ENCODE data around the gene CYFIP1.
A peak's percentile ranks its signal among the peaks of the same experiment; 100 is the strongest.

The CYFIP1 gene

GRCh38 chr15:22871481-22872086 is 108.6 kb downstream of the CYFIP1 start:
- no peak for FAIRE-seq
- no peak for TF ChIP-seq POLR2A (IDR thresholded peaks at IDR 0.05; ENCODE audit: low read depth, low read length)
- TF ChIP-seq TAF1 (IDR thresholded peaks at IDR 0.05; ENCODE audit: borderline replicate concordance, low read depth, low read length): no peak
- no peak for TF ChIP-seq POLR2AphosphoS5 (IDR thresholded peaks at IDR 0.05; ENCODE audit: low read depth, low read length)
- DNase-seq (ENCODE audit: insufficient read length): no peak

GRCh38 chr15:22870865-22871264 is 109.3 kb downstream of the CYFIP1 start:
- DNase-seq (ENCODE audit: insufficient read length) (no peak), FAIRE-seq (no peak)
- TF ChIP-seq POLR2A (IDR thresholded peaks at IDR 0.05; ENCODE audit: low read depth, low read length): no peak
- no peak for TF ChIP-seq POLR2AphosphoS5 (IDR thresholded peaks at IDR 0.05; ENCODE audit: low read depth, low read length)
- no peak for TF ChIP-seq TAF1 (IDR thresholded peaks at IDR 0.05; ENCODE audit: borderline replicate concordance, low read depth, low read length)

- TF ChIP-seq POLR2AphosphoS5 (IDR thresholded peaks at IDR 0.05; ENCODE audit: low read depth, low read length): no peak
- TF ChIP-seq TAF1 (IDR thresholded peaks at IDR 0.05; ENCODE audit: borderline replicate concordance, low read depth, low read length): no peak
- TF ChIP-seq POLR2A (IDR thresholded peaks at IDR 0.05; ENCODE audit: low read depth, low read length): no peak
- no peak for DNase-seq (ENCODE audit: insufficient read length)
- no peak for FAIRE-seq
Measured at GRCh38 chr15:22869856-22870255, 110.3 kb downstream of the CYFIP1 start.

GRCh38 chr15:22868928-22869327 is 111.2 kb downstream of the CYFIP1 start:
- no peak for FAIRE-seq
- TF ChIP-seq TAF1 (IDR thresholded peaks at IDR 0.05; ENCODE audit: borderline replicate concordance, low read depth, low read length) (no peak), POLR2A (IDR thresholded peaks at IDR 0.05; ENCODE audit: low read depth, low read length) (0 out of 2 replicates have a peak, but pooled peaks have one; percentile 32)
- DNase-seq (ENCODE audit: insufficient read length): no peak

- no peak for TF ChIP-seq TAF1 (IDR thresholded peaks at IDR 0.05; ENCODE audit: borderline replicate concordance, low read depth, low read length)
- no peak for TF ChIP-seq POLR2A (IDR thresholded peaks at IDR 0.05; ENCODE audit: low read depth, low read length)
- TF ChIP-seq POLR2AphosphoS5 (IDR thresholded peaks at IDR 0.05; ENCODE audit: low read depth, low read length): no peak
- DNase-seq (ENCODE audit: insufficient read length) (no peak), FAIRE-seq (no peak)
Measured at GRCh38 chr15:22868495-22868894, 111.7 kb downstream of the CYFIP1 start.

- TF ChIP-seq POLR2A (IDR thresholded peaks at IDR 0.05; ENCODE audit: low read depth, low read length) (no peak), POLR2AphosphoS5 (IDR thresholded peaks at IDR 0.05; ENCODE audit: low read depth, low read length) (no peak)
- DNase-seq (ENCODE audit: insufficient read length): no peak
- no peak for FAIRE-seq
Measured at GRCh38 chr15:22867886-22868285, 112.3 kb downstream of the CYFIP1 start.

GRCh38 chr15:22866079-22866478 is 114.1 kb downstream of the CYFIP1 start:
- no peak for TF ChIP-seq POLR2AphosphoS5 (IDR thresholded peaks at IDR 0.05; ENCODE audit: low read depth, low read length)
- no peak for TF ChIP-seq TAF1 (IDR thresholded peaks at IDR 0.05; ENCODE audit: borderline replicate concordance, low read depth, low read length)
- no peak for TF ChIP-seq POLR2A (IDR thresholded peaks at IDR 0.05; ENCODE audit: low read depth, low read length)
- DNase-seq (ENCODE audit: insufficient read length) (no peak), FAIRE-seq (no peak)

GRCh38 chr15:22863356-22863755 is 116.8 kb downstream of the CYFIP1 start:
- FAIRE-seq (no peak), DNase-seq (ENCODE audit: insufficient read length) (no peak)
- TF ChIP-seq POLR2A (IDR thresholded peaks at IDR 0.05; ENCODE audit: low read depth, low read length) (no peak), POLR2AphosphoS5 (IDR thresholded peaks at IDR 0.05; ENCODE audit: low read depth, low read length) (no peak), TAF1 (IDR thresholded peaks at IDR 0.05; ENCODE audit: borderline replicate concordance, low read depth, low read length) (no peak)

GRCh38 chr15:22861161-22861560 is 119.0 kb downstream of the CYFIP1 start:
- TF ChIP-seq POLR2A (IDR thresholded peaks at IDR 0.05; ENCODE audit: low read depth, low read length) (no peak), POLR2AphosphoS5 (IDR thresholded peaks at IDR 0.05; ENCODE audit: low read depth, low read length) (no peak), TAF1 (IDR thresholded peaks at IDR 0.05; ENCODE audit: borderline replicate concordance, low read depth, low read length) (no peak)
- FAIRE-seq (no peak), DNase-seq (ENCODE audit: insufficient read length) (no peak)

- FAIRE-seq (no peak), DNase-seq (ENCODE audit: insufficient read length) (no peak)
- TF ChIP-seq TAF1 (IDR thresholded peaks at IDR 0.05; ENCODE audit: borderline replicate concordance, low read depth, low read length) (no peak), POLR2AphosphoS5 (IDR thresholded peaks at IDR 0.05; ENCODE audit: low read depth, low read length) (no peak), POLR2A (IDR thresholded peaks at IDR 0.05; ENCODE audit: low read depth, low read length) (no peak)
Measured at GRCh38 chr15:22856659-22857058, 123.5 kb downstream of the CYFIP1 start.

- no peak for DNase-seq (ENCODE audit: insufficient read length)
- TF ChIP-seq POLR2A (IDR thresholded peaks at IDR 0.05; ENCODE audit: low read depth, low read length) (peak; percentile 20; the same call in 1 of the 2 replicates), POLR2AphosphoS5 (IDR thresholded peaks at IDR 0.05; ENCODE audit: low read depth, low read length) (no peak), TAF1 (IDR thresholded peaks at IDR 0.05; ENCODE audit: borderline replicate concordance, low read depth, low read length) (no peak)
- FAIRE-seq: no peak
Measured at GRCh38 chr15:22855791-22856190, 124.4 kb downstream of the CYFIP1 start.

- no peak for FAIRE-seq
- TF ChIP-seq POLR2A (IDR thresholded peaks at IDR 0.05; ENCODE audit: low read depth, low read length): no peak
- TF ChIP-seq TAF1 (IDR thresholded peaks at IDR 0.05; ENCODE audit: borderline replicate concordance, low read depth, low read length): no peak
- no peak for TF ChIP-seq POLR2AphosphoS5 (IDR thresholded peaks at IDR 0.05; ENCODE audit: low read depth, low read length)
Measured at GRCh38 chr15:22851513-22851912, 128.7 kb downstream of the CYFIP1 start.

More at GRCh38 chr15:22851513-22851912, 128.7 kb downstream of the CYFIP1 start:
- no peak for DNase-seq (ENCODE audit: insufficient read length)
